ENCODE results near the gene WDR70. TPM values are rescaled to one million over a fixed set of nuclear protein-coding genes. Genes with fewer than 3 reads are reported as not detected.

The WDR70 gene
- total and polyA plus RNA-seq, 2 of the 8 experiments (the other 6 are each of a cell fraction or from before 2014, with no cell fraction given): 10.6 to 37.4 TPM

DNA sequence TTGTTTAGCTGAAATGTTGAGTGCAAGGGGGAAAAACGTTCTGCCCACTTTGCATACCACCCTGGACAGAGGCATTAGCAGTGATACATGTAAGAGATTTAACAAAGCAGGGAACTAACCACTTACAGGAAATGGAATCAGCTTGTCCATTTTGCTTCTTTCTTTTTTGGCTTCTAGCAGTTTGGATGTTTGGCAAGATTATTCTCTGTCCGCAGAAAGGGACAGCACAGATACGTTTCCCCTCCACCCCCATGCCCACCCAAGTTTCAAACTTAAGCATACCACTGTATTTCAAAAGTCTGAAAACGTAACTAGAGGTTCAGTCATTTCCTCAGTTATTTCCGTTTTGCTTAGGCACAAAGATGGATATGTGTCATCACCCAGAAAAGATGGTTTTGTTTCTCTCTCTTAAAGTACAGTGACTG, 342.3 kb downstream of the WDR70 start:
- DNase-seq (ENCODE audit: low read depth in 1 of 2, low spot score in 2 of 2) (no peak), FAIRE-seq (no peak)
- ChIA-PET POLR2A (ENCODE audit: partially characterized antibody) (no interaction called here), CTCF (ENCODE audit: partially characterized antibody) (interaction anchor here (0.6 to 7.4 kb wide), 5 partner anchors 9 to 637 kb away, joined by 3 to 113 read pairs (median 5); no protein-coding TSS in a partner anchor)
- Histone ChIP-seq H4K20me1 (replicated peaks in 1 of 2; ENCODE audit: control insufficient read depth in 1 of 2, insufficient read depth in 2 of 2, low read length in 2 of 2) (no peaks in the 10 kb centered on the region), H3K4me1 (replicated peaks in 1 of 4; ENCODE audit: control insufficient read depth in 3 of 4, insufficient read depth in 4 of 4, low read length in 3 of 4) (peaks cover 0 to 6% (median 2%) of the 10 kb centered on the region in 4 experiments; a peak in 3 of 7 replicates), H2AFZ (ENCODE audit: low read length) (no peak overlapping the region), H2BK120ac (replicated peaks; ENCODE audit: low read depth, low read length) (no peak overlapping the region), H3K56ac (replicated peaks; ENCODE audit: insufficient read length, low read depth, low read length) (no peak overlapping the region), H3K4ac (replicated peaks; ENCODE audit: insufficient read length, low read depth, low read length) (no peak overlapping the region), H3K23ac (ENCODE audit: insufficient read length) (no peak overlapping the region), H2BK20ac (ENCODE audit: low read length) (no peak overlapping the region), H3K79me1 (ENCODE audit: low read depth, low read length) (no peaks in the 10 kb centered on the region), H3K14ac (ENCODE audit: insufficient read length) (no peak overlapping the region), H3K23me2 (ENCODE audit: low read depth, low read length) (no peaks in the 10 kb centered on the region), H3K36me3 (ENCODE audit: control insufficient read depth in 2 of 4, insufficient read depth in 4 of 4, low read length in 3 of 4) (no peaks in the 10 kb centered on the region), H3K27me3 (replicated peaks in 1 of 4; ENCODE audit: control insufficient read depth in 3 of 4, extremely low read depth in 1 of 4, insufficient read depth in 3 of 4, low read length in 3 of 4) (no peaks in the 10 kb centered on the region), H2AK5ac (ENCODE audit: low read depth, low read length) (no peak overlapping the region), H3K9ac (replicated peaks in 1 of 4; ENCODE audit: extremely low read depth in 1 of 4, low read depth in 3 of 4, low read length in 3 of 4) (no peak overlapping the region), H2BK12ac (ENCODE audit: low read depth, low read length) (no peak overlapping the region), H2BK5ac (ENCODE audit: low read depth, low read length) (no peak overlapping the region), H3K4me2 (ENCODE audit: insufficient read depth in 1 of 2, low read depth in 2 of 2, low read length in 2 of 2) (no peak overlapping the region), H3K27ac (ENCODE audit: low read depth, low read length) (no peak overlapping the region; the same call in 1 of the 2 replicates), H3K18ac (ENCODE audit: extremely low read depth, low read length) (no peak overlapping the region), H4K5ac (ENCODE audit: insufficient read length, low read depth, low read length) (no peak overlapping the region), H3K79me2 (ENCODE audit: control insufficient read depth in 1 of 2, insufficient read depth in 2 of 2, low read length in 2 of 2) (no peaks in the 10 kb centered on the region), H2BK15ac (ENCODE audit: low read length) (no peak overlapping the region), H4K8ac (ENCODE audit: extremely low read depth, insufficient read depth, low read length) (no peak overlapping the region), H4K91ac (replicated peaks; ENCODE audit: insufficient read length, low read length) (no peak overlapping the region), H3K4me3 (ENCODE audit: extremely low read depth in 1 of 4, insufficient read depth in 2 of 4, low read depth in 3 of 4, low read length in 4 of 4) (no peak overlapping the region), H3K9me3 (ENCODE audit: insufficient read depth in 2 of 2, low read depth in 1 of 2, low read length in 1 of 2) (no peaks in the 10 kb centered on the region)
- 54% methylated on average over 5 of the region's 5 CpGs; no CpG with 5 or more reads in 1 of the 2 experiments for WGBS, 2 experiments (ENCODE audit: extremely low coverage in 1 of 2, insufficient coverage in 1 of 2, insufficient read length in 1 of 2, insufficient replicate concordance in 2 of 2, low coverage in 1 of 2, low lambda C conversion rate in 2 of 2, missing lambda C conversion rate in 1 of 2)
- TF ChIP-seq, protein P1, sequence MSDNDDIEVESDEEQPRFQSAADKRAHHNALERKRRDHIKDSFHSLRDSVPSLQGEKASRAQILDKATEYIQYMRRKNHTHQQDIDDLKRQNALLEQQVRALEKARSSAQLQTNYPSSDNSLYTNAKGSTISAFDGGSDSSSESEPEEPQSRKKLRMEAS (IDR thresholded peaks at IDR 0.05): no peak
- TF ChIP-seq CBX5 (IDR thresholded peaks at IDR 0.05; ENCODE audit: low read depth, low read length) (no peak), POLR2AphosphoS5 (IDR thresholded peaks at IDR 0.05; ENCODE audit: low read depth, low read length) (no peak), NRF1 (IDR thresholded peaks at IDR 0.05; ENCODE audit: low read depth, low read length) (no peak), MAFK (IDR thresholded peaks at IDR 0.05; ENCODE audit: low read depth, low read length) (no peak), CTBP2 (IDR thresholded peaks at IDR 0.05; ENCODE audit: borderline replicate concordance, insufficient read depth, insufficient read length, low read length) (no peak), POLR2A (IDR thresholded peaks at IDR 0.05; ENCODE audit: control extremely low read depth in 1 of 2, low read depth in 2 of 2, low read length in 2 of 2) (no peak), SIN3A (conservative IDR thresholded peaks at IDR 0.05 in 1 of 2, IDR thresholded peaks at IDR 0.05 in 1 of 2; ENCODE audit: low read depth in 1 of 2, low read length in 2 of 2) (no peak), EZH2 (IDR thresholded peaks at IDR 0.05; ENCODE audit: low read depth, low read length, severe bottlenecking) (no peak), CHD2 (IDR thresholded peaks at IDR 0.05; ENCODE audit: low read length) (no peak), SRF (IDR thresholded peaks at IDR 0.05; ENCODE audit: low read depth, low read length) (no peak)
- TF ChIP-seq, protein P2, sequence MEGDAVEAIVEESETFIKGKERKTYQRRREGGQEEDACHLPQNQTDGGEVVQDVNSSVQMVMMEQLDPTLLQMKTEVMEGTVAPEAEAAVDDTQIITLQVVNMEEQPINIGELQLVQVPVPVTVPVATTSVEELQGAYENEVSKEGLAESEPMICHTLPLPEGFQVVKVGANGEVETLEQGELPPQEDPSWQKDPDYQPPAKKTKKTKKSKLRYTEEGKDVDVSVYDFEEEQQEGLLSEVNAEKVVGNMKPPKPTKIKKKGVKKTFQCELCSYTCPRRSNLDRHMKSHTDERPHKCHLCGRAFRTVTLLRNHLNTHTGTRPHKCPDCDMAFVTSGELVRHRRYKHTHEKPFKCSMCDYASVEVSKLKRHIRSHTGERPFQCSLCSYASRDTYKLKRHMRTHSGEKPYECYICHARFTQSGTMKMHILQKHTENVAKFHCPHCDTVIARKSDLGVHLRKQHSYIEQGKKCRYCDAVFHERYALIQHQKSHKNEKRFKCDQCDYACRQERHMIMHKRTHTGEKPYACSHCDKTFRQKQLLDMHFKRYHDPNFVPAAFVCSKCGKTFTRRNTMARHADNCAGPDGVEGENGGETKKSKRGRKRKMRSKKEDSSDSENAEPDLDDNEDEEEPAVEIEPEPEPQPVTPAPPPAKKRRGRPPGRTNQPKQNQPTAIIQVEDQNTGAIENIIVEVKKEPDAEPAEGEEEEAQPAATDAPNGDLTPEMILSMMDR (IDR thresholded peaks at IDR 0.05; ENCODE audit: control extremely low read depth in 1 of 3, insufficient read depth in 1 of 3, low read depth in 1 of 3, low read length in 3 of 3): no peak
